Head of caudate nucleus (tissue), 42 donors: Measurements from ENCODE around the gene SRCAP.

Source experiments
- DNase-seq, 42 donors: peaks; one replicate each; pipeline versions ENCODE4 v3.0.0 to v3.0.0-alpha.2; 2020 to 2021; ENCODE audit warnings: mixed read lengths in 7 of 42
- intact Hi-C: fragments of 100-400 bp; cut with DNase I; formaldehyde crosslinking; loops from one replicate; pipeline ENCODE4 v1.15.0; 2022

Gene SRCAP

DNA sequence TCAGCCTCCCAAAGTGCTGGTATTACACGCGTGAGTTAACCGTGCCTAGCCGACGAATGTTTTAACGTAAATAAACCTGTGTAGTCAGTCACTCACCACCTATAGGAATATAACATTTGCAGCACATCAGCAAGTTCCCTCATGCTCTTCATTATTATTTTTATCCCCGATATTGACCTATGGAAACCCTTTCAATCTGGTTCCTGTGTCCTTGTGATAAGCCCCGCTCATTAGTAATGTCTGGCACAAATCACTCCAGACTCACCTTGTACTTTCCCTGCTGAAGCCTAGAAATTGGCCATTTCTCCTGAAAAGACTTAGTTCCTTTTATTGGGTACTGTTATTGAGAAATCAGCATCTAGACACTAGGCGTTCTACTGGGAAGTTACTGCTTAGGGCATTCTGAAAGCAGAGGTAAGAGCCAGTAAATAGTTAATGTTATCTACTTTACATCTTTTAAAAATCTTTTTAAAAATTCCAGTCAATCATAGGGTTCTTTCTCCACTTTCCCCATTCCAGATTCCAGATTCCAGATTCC is 47.7 kb downstream of the SRCAP start:
- DNase-seq, result no peak
- intact Hi-C loops, result loop anchor here (5.0 kb wide), 1 partner anchor 49 kb away; the partner anchor contains the start of gene SRCAP

DNA sequence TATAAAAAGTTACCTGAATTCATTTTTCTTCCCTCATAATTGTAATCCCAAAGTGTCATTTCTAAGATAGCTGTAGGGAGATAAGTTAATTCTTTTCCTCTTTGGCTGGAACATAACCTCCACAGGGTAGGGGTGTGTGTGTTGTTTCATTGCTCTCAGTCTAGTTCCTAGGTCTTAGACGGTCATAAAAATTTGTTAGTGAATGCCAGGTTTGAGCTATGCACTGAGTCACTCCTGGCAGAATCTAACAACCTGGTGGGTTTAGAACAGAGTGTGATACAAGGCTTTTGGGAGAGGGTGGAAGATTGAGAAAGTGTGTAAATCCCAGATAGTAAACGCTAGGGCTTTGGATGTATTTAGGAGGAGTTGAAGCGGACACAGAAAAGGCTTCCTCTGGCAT is 48.4 kb downstream of the SRCAP start:
- no peak for DNase-seq
- intact Hi-C loops, result loop anchor here (5.0 kb wide), 1 partner anchor 50 kb away; the partner anchor contains the start of gene SRCAP

DNA sequence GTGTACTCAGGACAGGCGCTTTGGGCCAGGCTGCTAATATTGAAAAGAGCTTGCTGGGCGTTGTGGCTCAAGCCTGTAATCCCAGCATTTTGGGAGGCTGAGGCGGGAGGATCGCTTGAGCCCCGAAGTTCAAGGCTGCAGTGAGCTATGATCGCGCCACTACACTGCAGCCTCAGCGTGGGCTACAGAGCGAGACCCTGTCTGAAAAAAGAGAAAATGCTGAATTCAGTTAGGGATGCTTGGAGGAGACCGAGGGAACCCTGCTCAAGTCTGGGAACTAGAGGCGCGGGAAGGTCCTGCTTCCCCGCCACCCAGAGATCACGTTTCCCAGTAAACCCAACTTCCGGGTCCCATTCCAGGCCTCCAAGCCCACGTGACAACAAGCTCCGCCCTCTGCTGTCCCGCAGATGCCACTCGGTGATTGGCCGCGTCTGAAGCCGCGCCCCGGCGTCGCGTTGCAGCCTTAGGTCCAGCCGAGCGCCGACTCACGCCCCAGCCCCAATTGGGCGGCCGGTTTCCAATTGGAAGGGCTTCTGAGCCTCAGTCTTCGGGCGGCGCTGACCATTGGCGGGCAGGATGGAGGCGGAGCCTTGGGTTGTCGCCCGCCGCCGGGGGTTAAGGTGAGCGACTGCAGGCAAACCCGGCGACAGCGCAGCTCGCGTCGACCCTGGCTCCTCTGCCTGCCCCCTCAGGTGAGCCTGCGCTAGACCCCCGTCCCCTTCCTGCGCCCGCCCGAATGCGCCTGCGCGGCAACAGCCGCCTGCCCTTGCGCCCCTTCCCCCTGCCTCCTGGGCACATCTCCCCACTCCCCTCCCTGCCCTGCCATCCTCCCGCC is 49.0 kb downstream of the SRCAP start, which contains the start of gene PHKG2:
PHKG2 (plus strand) TSS at position 627 of the 835 bp plus-strand sequence. CDS start 396 bp downstream, outside the sequence.
- intact Hi-C loops, result loop anchor here (2.0 to 5.0 kb wide), 2 partner anchors 15 to 51 kb away; partner anchors contain the start of genes CFAP119, RNF40 and SRCAP

DNA sequence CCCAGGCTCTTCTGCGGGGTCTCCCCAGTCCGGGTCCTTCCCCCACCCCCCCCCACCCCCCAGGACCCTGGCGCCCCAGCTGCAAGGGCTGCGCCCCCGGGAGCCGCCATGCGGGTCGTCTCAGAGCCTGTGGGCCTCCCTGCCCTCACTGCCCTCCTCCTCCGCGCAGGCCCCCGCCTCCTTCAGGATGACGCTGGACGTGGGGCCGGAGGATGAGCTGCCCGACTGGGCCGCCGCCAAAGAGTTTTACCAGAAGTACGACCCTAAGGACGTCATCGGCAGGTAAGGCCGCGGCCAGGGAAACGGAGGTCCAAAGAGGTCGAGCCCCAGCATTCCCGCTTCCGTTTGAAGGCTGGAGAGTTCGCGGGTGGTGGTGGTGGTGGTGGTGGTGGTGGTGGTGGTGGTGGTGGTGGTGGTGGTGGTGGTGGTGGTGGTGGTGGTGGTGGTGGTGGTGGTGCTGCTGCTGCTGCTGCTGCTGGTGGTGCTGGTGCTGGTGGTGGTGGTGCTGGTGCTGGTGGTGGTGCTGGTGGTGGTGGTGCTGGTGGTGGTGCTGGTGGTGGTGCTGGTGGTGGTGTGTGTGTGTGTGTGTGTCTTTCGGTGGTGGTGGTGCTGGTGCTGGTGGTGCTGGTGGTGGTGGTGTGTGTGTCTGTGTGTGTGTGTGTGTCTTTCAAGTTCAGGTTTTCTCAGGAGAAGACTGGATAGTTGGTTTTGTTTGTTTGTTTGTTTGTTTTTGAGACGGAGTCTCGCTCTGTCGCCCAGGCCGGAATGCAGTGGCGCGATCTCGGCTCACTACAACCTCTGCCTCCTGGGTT is 49.9 kb downstream of the SRCAP start:
- intact Hi-C loops, result loop anchor here (2.0 to 5.0 kb wide), 2 partner anchors 14 to 52 kb away; partner anchors contain the start of genes CFAP119, RNF40 and SRCAP
- DNase-seq, result peak in 6 of 42 donors; percentile 8 to 51 (median 30)

More for the DNA sequence above, 49.0 kb downstream of the SRCAP start, which contains the start of gene PHKG2:
- DNase-seq, result peak; percentile 98 to 100 (median 99)

DNA sequence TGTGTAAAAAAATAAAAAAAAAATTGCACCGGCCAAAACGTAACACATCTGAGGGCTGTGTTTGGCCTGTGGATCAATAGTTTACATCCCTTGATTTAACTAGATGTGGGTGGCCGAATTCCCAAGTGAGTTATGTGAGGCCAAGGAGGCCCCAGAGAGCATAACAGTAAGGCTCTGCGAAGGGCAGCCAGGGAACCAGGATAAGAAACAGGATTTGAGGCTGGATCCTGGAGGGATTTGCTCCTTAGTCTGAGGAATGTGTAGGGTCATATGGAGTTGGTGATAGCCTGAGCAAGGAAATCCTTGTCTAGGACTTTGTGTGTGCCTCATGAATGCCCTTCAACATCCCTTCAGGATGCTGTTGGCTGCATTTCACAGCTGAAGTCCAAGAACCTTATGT is 51.2 kb downstream of the SRCAP start:
- intact Hi-C loops, result no loop called here
- DNase-seq, result no peak

DNA sequence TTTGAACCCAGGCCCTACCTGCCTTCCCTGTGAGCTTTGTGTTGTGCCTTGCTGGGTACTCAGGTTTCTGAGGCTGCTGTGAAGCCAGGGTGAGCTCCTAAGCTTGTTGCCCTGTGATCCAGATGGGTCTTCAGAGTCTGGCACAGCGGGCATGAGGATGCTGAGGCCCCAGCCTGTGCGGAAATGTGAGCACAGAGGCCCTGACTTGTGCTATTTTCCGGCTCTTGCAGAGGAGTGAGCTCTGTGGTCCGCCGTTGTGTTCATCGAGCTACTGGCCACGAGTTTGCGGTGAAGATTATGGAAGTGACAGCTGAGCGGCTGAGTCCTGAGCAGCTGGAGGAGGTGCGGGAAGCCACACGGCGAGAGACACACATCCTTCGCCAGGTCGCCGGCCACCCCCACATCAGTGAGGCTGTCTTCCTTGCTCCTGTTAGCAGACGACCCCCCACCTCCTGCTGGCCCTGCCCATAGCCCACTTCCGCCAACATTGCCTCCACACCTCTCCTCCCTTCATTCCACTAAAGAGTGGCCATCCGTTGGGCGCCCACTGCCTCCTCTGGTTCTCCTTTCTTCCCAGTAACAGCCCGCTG is 52.0 kb downstream of the SRCAP start:
- intact Hi-C loops, result no loop called here
- peak in 1 of 42 donors; percentile 25 for DNase-seq

DNA sequence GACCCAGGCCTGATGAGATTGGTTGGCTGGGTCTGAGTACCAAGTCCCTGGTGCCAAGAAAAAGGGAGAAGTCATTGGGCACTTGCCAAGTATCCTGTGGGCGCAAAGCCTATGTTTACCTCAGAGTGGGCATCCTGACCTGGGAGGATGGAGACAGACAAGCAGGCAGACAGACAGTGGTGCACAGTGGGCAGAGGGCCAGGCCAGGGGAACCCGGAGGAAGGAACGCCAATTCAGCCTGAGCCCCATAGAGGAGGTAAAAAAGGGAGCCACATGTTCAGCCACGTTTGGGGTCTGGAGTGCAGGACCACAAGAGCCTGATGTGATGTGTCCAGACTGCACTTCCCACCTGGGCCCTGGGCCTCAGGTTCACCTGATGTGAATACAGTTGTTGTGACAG is 54.6 kb downstream of the SRCAP start:
- intact Hi-C loops, result no loop called here
- peak in 1 of 42 donors; percentile 27 for DNase-seq

DNA sequence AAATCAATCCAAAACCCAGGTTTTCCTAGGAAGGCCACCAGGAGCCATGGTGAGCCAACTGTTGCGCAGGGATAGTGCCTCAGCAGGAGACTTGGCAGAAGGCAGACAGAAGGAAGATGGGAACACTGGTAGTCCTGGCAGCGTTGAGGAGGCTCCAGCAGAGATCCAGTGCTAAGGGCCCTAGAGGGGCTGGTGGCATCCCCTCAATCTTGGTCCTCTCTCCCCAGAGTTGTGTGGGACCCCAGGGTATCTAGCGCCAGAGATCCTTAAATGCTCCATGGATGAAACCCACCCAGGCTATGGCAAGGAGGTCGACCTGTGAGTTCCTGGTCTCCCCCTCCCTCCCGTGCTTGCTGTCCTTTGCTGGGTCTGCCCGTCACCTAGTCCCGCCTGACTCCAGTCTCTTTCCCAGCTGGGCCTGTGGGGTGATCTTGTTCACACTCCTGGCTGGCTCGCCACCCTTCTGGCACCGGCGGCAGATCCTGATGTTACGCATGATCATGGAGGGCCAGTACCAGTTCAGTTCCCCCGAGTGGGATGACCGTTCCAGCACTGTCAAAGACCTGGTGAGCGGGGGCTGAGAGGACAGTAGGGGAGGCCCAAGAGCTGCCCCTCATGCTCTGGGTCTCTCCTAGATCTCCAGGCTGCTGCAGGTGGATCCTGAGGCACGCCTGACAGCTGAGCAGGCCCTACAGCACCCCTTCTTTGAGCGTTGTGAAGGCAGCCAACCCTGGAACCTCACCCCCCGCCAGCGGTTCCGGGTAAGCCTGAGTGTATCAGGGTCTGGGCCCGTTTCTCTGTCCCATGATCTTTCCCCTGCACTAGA is 57.2 kb downstream of the SRCAP start:
- DNase-seq, result peak in 1 of 42 donors; percentile 21
- intact Hi-C loops, result no loop called here

DNA sequence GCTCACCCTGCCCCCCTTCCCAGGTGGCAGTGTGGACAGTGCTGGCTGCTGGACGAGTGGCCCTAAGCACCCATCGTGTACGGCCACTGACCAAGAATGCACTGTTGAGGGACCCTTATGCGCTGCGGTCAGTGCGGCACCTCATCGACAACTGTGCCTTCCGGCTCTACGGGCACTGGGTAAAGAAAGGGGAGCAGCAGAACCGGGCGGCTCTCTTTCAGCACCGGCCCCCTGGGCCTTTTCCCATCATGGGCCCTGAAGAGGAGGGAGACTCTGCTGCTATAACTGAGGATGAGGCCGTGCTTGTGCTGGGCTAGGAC is 57.8 kb downstream of the SRCAP start:
- DNase-seq, result no peak
- intact Hi-C loops, result no loop called here

DNA sequence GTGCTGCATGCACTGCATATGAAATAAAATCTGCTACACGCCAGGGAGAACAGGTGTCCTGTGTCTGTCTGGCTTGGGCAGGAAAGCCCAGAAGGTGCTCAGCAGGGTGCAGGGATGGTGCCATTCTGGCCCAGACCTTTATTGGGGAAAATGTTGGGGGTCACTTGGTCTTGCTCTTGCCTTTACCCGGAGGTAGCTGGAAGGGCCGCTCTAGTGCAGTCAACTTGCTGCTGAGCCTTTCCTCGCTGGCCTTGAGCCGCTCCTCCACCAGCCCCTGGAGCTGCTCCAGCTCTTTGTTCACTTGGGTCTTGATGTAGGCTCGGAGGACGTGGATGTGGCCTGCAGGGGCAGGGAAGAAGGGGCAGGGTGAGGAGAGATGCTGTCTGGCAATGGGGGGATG is 58.3 kb downstream of the SRCAP start:
- intact Hi-C loops, result no loop called here
- peak in 1 of 42 donors; percentile 16 for DNase-seq

DNA sequence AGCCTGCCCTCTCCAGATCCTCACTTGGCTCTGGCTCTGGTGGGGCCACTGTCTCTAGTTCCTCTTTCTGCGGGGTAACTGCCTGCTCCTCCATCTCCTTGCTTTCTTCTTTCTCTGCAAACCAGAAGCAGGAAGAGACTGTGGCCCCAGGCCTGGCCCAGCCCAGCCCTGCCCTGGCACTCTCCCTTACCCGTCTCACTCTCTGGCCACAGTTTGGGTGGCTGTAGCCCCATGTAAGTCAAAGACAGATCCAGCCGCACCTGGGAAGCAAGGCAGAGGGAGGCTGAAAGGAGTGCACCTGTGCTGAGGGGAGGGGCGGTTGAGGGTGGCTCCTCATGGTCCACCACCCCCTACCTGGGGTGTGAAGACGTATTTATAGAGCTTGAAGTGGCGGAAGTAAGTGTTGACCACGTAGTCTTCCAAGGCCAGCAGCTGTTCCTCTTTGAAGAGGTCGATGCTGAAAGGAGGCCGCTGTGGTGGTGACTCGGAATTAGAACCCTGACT is 60.1 kb downstream of the SRCAP start:
- intact Hi-C loops, result no loop called here
- peak in 4 of 42 donors; percentile 14 to 33 (median 27) for DNase-seq

DNA sequence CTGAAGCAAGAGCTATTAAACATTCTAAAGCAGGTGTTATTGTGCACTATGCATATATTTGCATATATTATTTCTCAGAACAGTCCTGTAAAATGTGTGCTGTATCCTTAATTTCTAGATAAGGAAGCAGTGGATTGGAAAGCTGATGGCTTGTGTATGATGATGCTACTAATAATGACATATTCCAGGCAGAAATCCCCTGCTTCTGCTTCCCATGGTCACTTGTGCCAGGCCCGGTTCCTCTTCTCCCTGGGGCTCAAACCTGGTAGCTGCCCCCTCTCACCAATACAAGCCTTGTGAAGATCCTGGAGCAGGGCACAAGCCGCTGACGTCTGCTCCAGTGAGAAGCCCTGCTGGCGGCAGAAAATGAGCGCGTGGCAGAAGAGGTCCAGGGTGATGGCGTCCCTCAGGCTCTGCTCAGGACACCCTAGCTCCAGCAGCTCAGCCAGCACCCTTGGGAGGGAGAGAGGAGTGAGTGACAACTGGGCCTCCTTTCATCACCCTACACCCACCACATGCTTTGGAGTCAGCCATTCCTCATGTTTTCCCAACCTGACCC is 61.1 kb downstream of the SRCAP start:
- DNase-seq, result no peak
- intact Hi-C loops, result no loop called here

DNA sequence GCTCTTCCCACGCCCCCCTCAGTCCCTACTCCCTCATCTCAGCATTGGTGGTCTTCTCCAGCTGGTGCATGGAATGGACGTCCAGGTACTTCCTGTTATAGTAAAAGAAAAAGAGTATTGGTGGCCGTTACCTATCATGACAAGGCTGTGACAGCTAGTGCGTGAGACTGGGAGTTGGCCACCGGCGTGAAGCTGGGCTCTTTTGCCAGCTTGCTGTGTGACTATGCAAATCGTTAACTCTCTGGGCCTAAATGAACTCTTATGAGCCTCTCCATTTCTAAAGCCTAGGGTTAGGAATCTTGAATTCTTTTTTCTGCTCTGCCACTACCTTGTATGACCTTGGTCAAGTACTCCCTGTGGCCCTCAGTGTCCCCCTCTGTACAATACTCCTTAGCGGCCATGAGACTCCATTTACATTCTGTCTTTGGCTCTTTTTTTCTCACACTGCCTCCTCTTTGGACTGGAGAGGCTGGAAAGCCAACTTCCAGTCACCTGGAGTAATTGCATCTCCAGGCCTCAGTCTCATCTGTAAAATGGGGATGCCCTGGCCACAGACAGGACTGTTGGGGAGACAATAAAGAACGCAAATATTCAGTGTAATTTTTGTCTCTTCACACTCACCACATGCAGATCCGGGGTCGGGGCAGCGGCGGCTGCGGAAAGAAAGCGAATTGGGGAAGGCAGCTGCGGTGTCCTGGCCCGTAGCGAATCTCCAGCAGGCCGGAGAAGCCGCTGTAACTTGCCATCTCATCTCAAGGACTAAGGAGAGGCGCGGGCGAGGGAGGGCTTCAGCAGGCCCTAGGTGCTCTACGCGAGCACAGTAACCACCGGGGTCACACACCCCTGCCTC is 61.8 kb downstream of the SRCAP start:
- peak in 1 of 42 donors; percentile 53 for DNase-seq
- intact Hi-C loops, result no loop called here

DNA sequence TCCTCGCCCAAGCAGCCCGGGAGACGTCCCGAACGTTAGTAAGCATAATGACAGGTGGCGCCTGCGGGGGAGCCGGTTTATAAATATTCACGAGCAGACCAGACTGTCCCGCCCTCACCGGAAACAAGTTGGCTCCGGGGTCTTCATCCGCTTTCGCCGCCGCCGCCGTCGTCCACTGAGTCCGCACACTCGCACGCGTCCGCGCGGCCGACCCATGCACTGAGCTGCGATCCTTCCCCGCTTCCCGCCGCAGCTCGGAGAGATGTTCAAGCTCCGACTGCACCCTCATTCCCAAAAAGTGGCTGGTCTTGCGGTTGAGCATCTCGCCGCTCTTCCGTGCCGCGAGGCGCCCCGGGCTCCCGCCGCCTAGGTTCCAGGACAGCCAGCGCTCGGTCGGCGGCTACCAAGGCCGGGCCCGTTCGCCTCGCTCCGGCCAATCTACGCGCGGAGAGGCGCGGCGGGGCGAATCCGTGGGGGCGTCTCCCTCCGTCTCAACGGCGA is 62.5 kb downstream of the SRCAP start:
- peak in 26 of 42 donors; percentile 11 to 59 (median 35) for DNase-seq
- intact Hi-C loops, result no loop called here

DNA sequence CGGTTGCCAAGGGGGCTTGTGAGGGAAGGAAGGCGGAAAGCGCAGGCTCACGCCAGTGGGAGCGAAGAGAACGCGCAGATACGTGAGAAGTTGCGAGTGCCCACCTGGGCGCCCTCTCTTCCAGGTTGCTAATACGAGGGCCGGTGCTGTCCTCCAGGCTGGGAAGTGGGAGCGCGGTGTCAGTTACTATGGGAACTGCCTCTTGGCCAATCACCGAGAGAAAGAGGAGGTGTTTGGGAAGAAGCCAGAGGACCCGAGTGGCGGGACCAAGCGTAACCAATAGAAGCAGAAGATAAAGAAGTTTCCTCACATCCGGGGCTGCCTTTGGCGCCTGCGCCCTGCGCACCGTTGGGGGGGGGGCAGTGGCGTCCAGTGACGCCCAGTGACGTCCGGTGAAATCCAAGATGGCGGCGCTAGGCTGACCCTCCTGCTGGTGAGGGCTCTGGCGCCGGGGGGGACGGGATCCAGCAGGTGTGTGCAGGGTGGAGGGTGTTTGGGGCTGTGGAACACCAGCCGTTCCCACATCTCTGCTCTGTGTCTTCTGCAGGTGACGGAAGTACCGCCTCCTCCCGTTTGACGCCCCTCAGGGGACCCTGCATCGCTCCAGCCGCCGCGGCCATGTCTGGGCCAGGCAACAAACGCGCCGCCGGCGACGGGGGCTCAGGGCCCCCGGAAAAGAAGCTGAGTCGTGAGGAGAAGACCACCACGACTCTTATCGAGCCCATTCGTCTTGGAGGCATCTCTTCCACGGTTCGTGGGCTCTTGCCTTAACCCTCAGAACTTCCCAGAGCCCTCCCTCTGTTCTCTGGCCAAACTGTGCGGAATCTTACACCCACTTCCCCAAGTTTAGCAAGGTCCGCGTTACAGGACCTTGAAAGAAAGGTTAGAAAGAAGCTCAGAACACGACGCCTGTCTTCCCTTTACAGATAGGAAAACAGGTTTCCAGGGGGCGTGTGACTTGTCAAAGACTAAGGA is 63.2 kb downstream of the SRCAP start, which contains the start of the genes CFAP119 and RNF40:
CFAP119 (minus strand) TSS at position 135 of the 975 bp plus-strand sequence. CDS start 314 bp downstream, outside the sequence.
RNF40 (plus strand) TSS at position 395 of the 975 bp plus-strand sequence; CDS start at position 619, 224 bp downstream.
- intact Hi-C loops, result loop anchor here (2.0 kb wide), 1 partner anchor 13 kb away; the partner anchor contains the start of gene PHKG2
- DNase-seq, result peak; percentile 94 to 99 (median 97)
